Occipital lobe (tissue), 2 donors: ENCODE results near the gene DNAH1. TPM values are rescaled to one million over a fixed set of nuclear protein-coding genes. Genes with fewer than 3 reads are reported as not detected.

Experiments
- DNase-seq: peaks from one replicate; lab custom pipeline; 2025; lab: John Stamatoyannopoulos, UW
- total RNA-seq: library from RNA; depleted of rRNA; stranded (reverse); fragments of >200 nt; gene quantifications from one replicate; pipeline ENCODE4 v1.2.3, GENCODE V29; 2014

Gene DNAH1
- total RNA-seq, 1 donor from 2014 or later = 1.6 TPM

- DNase-seq = no peak
Observed at GRCh38 chr3:52310861-52311575, 5.1 kb upstream of the DNAH1 start.

- DNase-seq = no peak
Observed at GRCh38 chr3:52311576-52312119, 4.5 kb upstream of the DNAH1 start.

- DNase-seq = no peak
Observed at GRCh38 chr3:52313188-52313773, 2.8 kb upstream of the DNAH1 start.

GRCh38 chr3:52313774-52314188 lies 2.3 kb upstream of the DNAH1 start:
- no peak for DNase-seq

GRCh38 chr3:52314489-52314888 lies 1.6 kb upstream of the DNAH1 start:
- DNase-seq = no peak

GRCh38 chr3:52315006-52315405 lies 1.1 kb upstream of the DNAH1 start:
- DNase-seq = no peak

GRCh38 chr3:52317208-52318000 lies 1.3 kb downstream of the DNAH1 start:
- no peak for DNase-seq

GRCh38 chr3:52318186-52318816 lies 2.2 kb downstream of the DNAH1 start:
- DNase-seq = no peak

- DNase-seq = no peak
Observed at GRCh38 chr3:52319921-52320595, 3.9 kb downstream of the DNAH1 start.

GRCh38 chr3:52321481-52321880 lies 5.4 kb downstream of the DNAH1 start:
- DNase-seq = no peak

GRCh38 chr3:52322466-52322865 lies 6.3 kb downstream of the DNAH1 start:
- no peak for DNase-seq

GRCh38 chr3:52323526-52324295 lies 7.6 kb downstream of the DNAH1 start:
- no peak for DNase-seq

- DNase-seq = no peak
Observed at GRCh38 chr3:52324676-52325075, 8.6 kb downstream of the DNAH1 start.

GRCh38 chr3:52325686-52326085 lies 9.6 kb downstream of the DNAH1 start:
- DNase-seq = no peak

GRCh38 chr3:52326976-52327375 lies 10.9 kb downstream of the DNAH1 start:
- DNase-seq = no peak

GRCh38 chr3:52327486-52328290 lies 11.6 kb downstream of the DNAH1 start:
- no peak for DNase-seq

- no peak for DNase-seq
Observed at GRCh38 chr3:52328536-52329080, 12.5 kb downstream of the DNAH1 start.

GRCh38 chr3:52330194-52330805 lies 14.2 kb downstream of the DNAH1 start:
- DNase-seq = no peak

GRCh38 chr3:52331091-52331490 lies 15.0 kb downstream of the DNAH1 start:
- DNase-seq = no peak
